HL-60 (cell line): Measurements from ENCODE around the gene PRR11.
A peak's percentile ranks its signal among the peaks of the same experiment; 100 is the strongest.

ENCODE experiments used
- DNase-seq, 2 experiments: peaks; one replicate each; pipeline ENCODE4 v3.0.0-alpha.2; 2010 to 2020; ENCODE audit warnings: low read depth in 1 of 2, low spot score in 1 of 2
- H3K27ac ChIP-seq: fragments of 250-450 bp; sonication (Bioruptor Pico); replicated peaks from 2 replicates; pipeline ENCODE4 v1.5.1; 2020; ENCODE audit warnings: mild to moderate bottlenecking, moderate library complexity
- H3K27me3 ChIP-seq: fragments of 250-450 bp; sonication (Bioruptor Pico); 2 replicates; pipeline ENCODE4 v1.5.1; 2021; ENCODE audit warnings: mild to moderate bottlenecking, moderate library complexity; ENCODE audit not compliant: insufficient read depth, poor library complexity, severe bottlenecking
- H3K4me3 ChIP-seq: replicated peaks from 2 replicates; pipeline ENCODE4 v1.5.1; 2011; ENCODE audit warnings: mild to moderate bottlenecking, control low read depth, low read length; ENCODE audit not compliant: insufficient read depth
- GABPA ChIP-seq: IDR thresholded peaks from 2 replicates; pipeline ENCODE4 v1.6.1; 2012; ENCODE audit warnings: low read depth
- POLR2AphosphoS5 ChIP-seq: IDR thresholded peaks from 2 replicates; pipeline ENCODE4 v1.6.1; 2012; ENCODE audit warnings: low read depth
- SPI1 ChIP-seq: IDR thresholded peaks from 2 replicates; pipeline ENCODE4 v1.6.1; 2012; ENCODE audit warnings: low read depth, mild to moderate bottlenecking, borderline replicate concordance
- TF ChIP-seq, protein P1 (sequence below): IDR thresholded peaks from one replicate; pipeline ENCODE4 v1.5.1; 2011; ENCODE audit warnings: low read length, control low read depth, inconsistent platforms; ENCODE audit not compliant: insufficient read depth
- TF ChIP-seq, protein P2 (sequence below): IDR thresholded peaks from 2 replicates; pipeline ENCODE4 v1.6.1; 2012; ENCODE audit warnings: low read depth; ENCODE audit not compliant: insufficient replicate concordance

The PRR11 gene

DNA sequence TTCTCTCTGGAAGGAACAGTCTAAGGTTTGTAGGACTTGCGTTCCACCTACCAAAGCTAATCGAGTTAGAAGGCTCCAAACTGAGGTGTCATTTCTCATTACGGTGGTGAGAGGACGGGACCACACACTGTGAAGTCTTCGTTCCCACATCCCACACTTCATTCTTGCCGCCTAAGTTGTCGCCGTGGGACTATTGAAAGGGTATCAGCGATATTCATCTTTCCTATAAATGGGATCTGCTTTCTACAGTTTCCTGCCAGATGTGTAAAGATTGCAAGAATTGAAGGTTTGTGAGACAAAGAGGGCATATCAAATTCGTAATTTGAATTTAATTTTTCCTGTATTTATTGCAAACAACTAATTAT is 48.3 kb upstream of the PRR11 start:
- no peak for DNase-seq
- Histone ChIP-seq H3K27me3 (no peaks in the 10 kb centered on the region), H3K27ac (peak overlapping the region; percentile 86), H3K4me3 (peak overlapping the region; percentile 97)
- TF ChIP-seq POLR2AphosphoS5, result no peak
- TF ChIP-seq, protein P1, sequence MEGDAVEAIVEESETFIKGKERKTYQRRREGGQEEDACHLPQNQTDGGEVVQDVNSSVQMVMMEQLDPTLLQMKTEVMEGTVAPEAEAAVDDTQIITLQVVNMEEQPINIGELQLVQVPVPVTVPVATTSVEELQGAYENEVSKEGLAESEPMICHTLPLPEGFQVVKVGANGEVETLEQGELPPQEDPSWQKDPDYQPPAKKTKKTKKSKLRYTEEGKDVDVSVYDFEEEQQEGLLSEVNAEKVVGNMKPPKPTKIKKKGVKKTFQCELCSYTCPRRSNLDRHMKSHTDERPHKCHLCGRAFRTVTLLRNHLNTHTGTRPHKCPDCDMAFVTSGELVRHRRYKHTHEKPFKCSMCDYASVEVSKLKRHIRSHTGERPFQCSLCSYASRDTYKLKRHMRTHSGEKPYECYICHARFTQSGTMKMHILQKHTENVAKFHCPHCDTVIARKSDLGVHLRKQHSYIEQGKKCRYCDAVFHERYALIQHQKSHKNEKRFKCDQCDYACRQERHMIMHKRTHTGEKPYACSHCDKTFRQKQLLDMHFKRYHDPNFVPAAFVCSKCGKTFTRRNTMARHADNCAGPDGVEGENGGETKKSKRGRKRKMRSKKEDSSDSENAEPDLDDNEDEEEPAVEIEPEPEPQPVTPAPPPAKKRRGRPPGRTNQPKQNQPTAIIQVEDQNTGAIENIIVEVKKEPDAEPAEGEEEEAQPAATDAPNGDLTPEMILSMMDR, result no peak

- no peak overlapping the region for H3K27ac ChIP-seq
Observed at GRCh38 chr17:59108400-59109102, 47.0 kb upstream of the PRR11 start.

DNA sequence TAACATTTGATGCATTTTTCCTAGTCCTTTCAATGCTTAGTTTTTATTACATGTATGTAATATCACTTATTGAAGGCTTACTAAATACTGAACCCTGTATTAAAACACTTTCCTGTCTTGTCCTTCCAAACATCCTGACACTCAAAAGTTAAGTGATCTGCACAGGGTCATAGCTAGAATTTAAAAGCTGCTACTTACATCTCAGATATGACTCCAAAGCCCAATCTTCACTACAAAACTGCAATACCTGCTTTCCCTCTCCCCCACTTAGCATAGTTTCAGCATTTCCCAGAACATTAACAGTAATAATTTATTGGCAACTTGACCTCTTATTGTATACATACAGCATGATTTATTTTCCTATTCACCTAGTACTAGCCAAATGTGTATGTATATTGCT is 44.6 kb upstream of the PRR11 start:
- no peaks in the 10 kb centered on the region for H3K27me3 ChIP-seq

More at GRCh38 chr17:59108400-59109102, 47.0 kb upstream of the PRR11 start:
- no peak for DNase-seq
- Histone ChIP-seq H3K27me3 (no peaks in the 10 kb centered on the region), H3K4me3 (no peak overlapping the region)
- TF ChIP-seq, protein P2, sequence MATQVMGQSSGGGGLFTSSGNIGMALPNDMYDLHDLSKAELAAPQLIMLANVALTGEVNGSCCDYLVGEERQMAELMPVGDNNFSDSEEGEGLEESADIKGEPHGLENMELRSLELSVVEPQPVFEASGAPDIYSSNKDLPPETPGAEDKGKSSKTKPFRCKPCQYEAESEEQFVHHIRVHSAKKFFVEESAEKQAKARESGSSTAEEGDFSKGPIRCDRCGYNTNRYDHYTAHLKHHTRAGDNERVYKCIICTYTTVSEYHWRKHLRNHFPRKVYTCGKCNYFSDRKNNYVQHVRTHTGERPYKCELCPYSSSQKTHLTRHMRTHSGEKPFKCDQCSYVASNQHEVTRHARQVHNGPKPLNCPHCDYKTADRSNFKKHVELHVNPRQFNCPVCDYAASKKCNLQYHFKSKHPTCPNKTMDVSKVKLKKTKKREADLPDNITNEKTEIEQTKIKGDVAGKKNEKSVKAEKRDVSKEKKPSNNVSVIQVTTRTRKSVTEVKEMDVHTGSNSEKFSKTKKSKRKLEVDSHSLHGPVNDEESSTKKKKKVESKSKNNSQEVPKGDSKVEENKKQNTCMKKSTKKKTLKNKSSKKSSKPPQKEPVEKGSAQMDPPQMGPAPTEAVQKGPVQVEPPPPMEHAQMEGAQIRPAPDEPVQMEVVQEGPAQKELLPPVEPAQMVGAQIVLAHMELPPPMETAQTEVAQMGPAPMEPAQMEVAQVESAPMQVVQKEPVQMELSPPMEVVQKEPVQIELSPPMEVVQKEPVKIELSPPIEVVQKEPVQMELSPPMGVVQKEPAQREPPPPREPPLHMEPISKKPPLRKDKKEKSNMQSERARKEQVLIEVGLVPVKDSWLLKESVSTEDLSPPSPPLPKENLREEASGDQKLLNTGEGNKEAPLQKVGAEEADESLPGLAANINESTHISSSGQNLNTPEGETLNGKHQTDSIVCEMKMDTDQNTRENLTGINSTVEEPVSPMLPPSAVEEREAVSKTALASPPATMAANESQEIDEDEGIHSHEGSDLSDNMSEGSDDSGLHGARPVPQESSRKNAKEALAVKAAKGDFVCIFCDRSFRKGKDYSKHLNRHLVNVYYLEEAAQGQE, result no peak
- TF ChIP-seq GABPA (no peak), POLR2AphosphoS5 (no peak), SPI1 (no peak)
- TF ChIP-seq, protein P1, result no peak

More for the DNA sequence above, 44.6 kb upstream of the PRR11 start:
- DNase-seq, result no peak
- Histone ChIP-seq H3K27ac (no peak overlapping the region), H3K4me3 (no peak overlapping the region)
- TF ChIP-seq POLR2AphosphoS5, result no peak
- TF ChIP-seq, protein P1, result no peak
- TF ChIP-seq SPI1, result no peak
- TF ChIP-seq, protein P2, result no peak
- TF ChIP-seq GABPA, result no peak
